Naive thymus-derived CD4-positive, alpha-beta T cell (primary cell): Measurements from ENCODE around the gene PPP2R5B. TPM values are rescaled to one million over a fixed set of nuclear protein-coding genes. Genes with fewer than 3 reads are reported as not detected.
A peak's percentile ranks its signal among the peaks of the same experiment; 100 is the strongest.

Source experiments
- ATAC-seq: fragments of 150-1000 bp; cut with Tn5 transposase; 2 replicates; pipeline ENCODE4 v1.10.0; 2021; ENCODE audit warnings: mild to moderate bottlenecking, moderate library complexity
- CTCF ChIA-PET: fragments of 350-600 bp; sonication (Branson Sonifier 250); formaldehyde crosslinking; loops from one replicate; lab custom pipeline; 2021; ENCODE audit warnings: antibody characterized with exemption; lab: Charles Lee
- POLR2A ChIA-PET: fragments of 350-600 bp; sonication (Branson Sonifier 250); formaldehyde crosslinking; loops from one replicate; lab custom pipeline; 2021; ENCODE audit warnings: antibody characterized with exemption, inconsistent platforms; lab: Charles Lee
- DNase-seq, 9 donors: peaks; one replicate each; pipeline versions ENCODE4 v3.0.0 to v3.0.0-alpha.2; 2020 to 2022; ENCODE audit warnings: mixed read lengths in 1 of 9
- H3K27ac ChIP-seq: one replicate; pipeline ENCODE4 v1.7.0; 2013; ENCODE audit warnings: mild to moderate bottlenecking, low read depth, low read length, moderate library complexity
- H3K27me3 ChIP-seq, 2 donors: one replicate each; pipeline ENCODE4 v1.7.0; 2013; ENCODE audit warnings: low read length in 2 of 2, mild to moderate bottlenecking in 2 of 2, moderate library complexity in 2 of 2; ENCODE audit not compliant: control insufficient read depth in 2 of 2, insufficient read depth in 2 of 2
- H3K36me3 ChIP-seq, 3 experiments: 1 replicate in 2 of 3; 2 replicates in 1 of 3; pipeline ENCODE4 v1.7.0; 2013; ENCODE audit warnings: low read length in 3 of 3, mild to moderate bottlenecking in 3 of 3, moderate library complexity in 1 of 3; ENCODE audit not compliant: insufficient read depth in 3 of 3, control insufficient read depth in 2 of 3
- H3K4me1 ChIP-seq, 2 donors: one replicate each; pipeline ENCODE4 v1.7.0; 2013; ENCODE audit warnings: low read length in 2 of 2, mild to moderate bottlenecking in 2 of 2, moderate library complexity in 1 of 2; ENCODE audit not compliant: control insufficient read depth in 2 of 2, insufficient read depth in 2 of 2
- H3K4me3 ChIP-seq: 2 replicates; pipeline ENCODE4 v1.7.0; 2013; ENCODE audit warnings: mild to moderate bottlenecking, low read length
- H3K9me3 ChIP-seq, 3 experiments: 1 replicate in 2 of 3; 2 replicates in 1 of 3; pipeline ENCODE4 v1.7.0; 2013; ENCODE audit warnings: low read length in 3 of 3; ENCODE audit not compliant: control insufficient read depth in 2 of 3
- H3K27ac Mint-ChIP-seq, 9 donors: one replicate each; pipeline ENCODE4 v1.8.0; 2020 to 2022; ENCODE audit warnings: mixed read lengths in 9 of 9, mild to moderate bottlenecking in 8 of 9, moderate library complexity in 5 of 9, inconsistent platforms in 2 of 9
- H3K27me3 Mint-ChIP-seq, 5 donors: one replicate each; pipeline ENCODE4 v1.8.0; 2021 to 2022; ENCODE audit warnings: mixed read lengths in 5 of 5, mild to moderate bottlenecking in 1 of 5
- H3K36me3 Mint-ChIP-seq, 5 donors: one replicate each; pipeline ENCODE4 v1.8.0; 2020 to 2022; ENCODE audit warnings: mixed read lengths in 5 of 5, mild to moderate bottlenecking in 3 of 5, inconsistent platforms in 1 of 5
- H3K4me1 Mint-ChIP-seq, 7 donors: one replicate each; pipeline ENCODE4 v1.8.0; 2020 to 2022; ENCODE audit warnings: mixed read lengths in 7 of 7, mild to moderate bottlenecking in 3 of 7, inconsistent platforms in 1 of 7
- H3K4me3 Mint-ChIP-seq, 10 donors: one replicate each; pipeline ENCODE4 v1.8.0; 2020 to 2022; ENCODE audit warnings: mild to moderate bottlenecking in 10 of 10, mixed read lengths in 10 of 10, moderate library complexity in 6 of 10, inconsistent platforms in 2 of 10
- H3K9me3 Mint-ChIP-seq, 11 donors: one replicate each; pipeline ENCODE4 v1.8.0; 2020 to 2022; ENCODE audit warnings: mixed read lengths in 11 of 11, mild to moderate bottlenecking in 4 of 11, inconsistent platforms in 1 of 11, moderate library complexity in 1 of 11
- intact Hi-C, 2 donors: fragments of 100-400 bp; cut with micrococcal nuclease; formaldehyde crosslinking; loops; one replicate each; pipeline ENCODE4 v1.15.1; 2023
- polyA plus RNA-seq, 2 donors: library from polyadenylated mRNA; unstranded; fragments of 300-500 nt; fragmentation: Illumina TruSeq; gene quantifications; one replicate each; pipeline ENCODE4 v1.2.3, GENCODE V29; 2021
- total RNA-seq, 6 experiments: library from RNA in 5 of 6; stranded (reverse) in 5 of 6; gene quantifications; 1 replicate in 5 of 6; 2 replicates in 1 of 6; pipeline ENCODE4 v1.2.3 and lab custom pipeline; 2021 to 2026

Gene PPP2R5B
- total and polyA plus RNA-seq, 7 experiments from 2014 or later, result 4.5 to 19.1 (median 13.1) TPM

GRCh38 chr11:64934682-64935358 is 10.3 kb downstream of the PPP2R5B start:
- peak; percentile 6 for ATAC-seq
- CTCF ChIA-PET, result interaction anchor here (0.7 kb wide), 1 partner anchor 12 kb away, joined by 3 read pairs; no protein-coding TSS in a partner anchor
- peaks cover 0 to 23% (median 13%) of the 10 kb centered on the region in 5 donors for H3K36me3 Mint-ChIP-seq
- H3K4me1 Mint-ChIP-seq, result no peaks in the 10 kb centered on the region
- intact Hi-C loops, result no loop called here
- no peaks in the 10 kb centered on the region for H3K9me3 ChIP-seq
- no peaks in the 10 kb centered on the region for H3K4me1 ChIP-seq
- peaks cover 0 to 3% (median 0%) of the 10 kb centered on the region in 5 donors for H3K27me3 Mint-ChIP-seq
- H3K4me3 ChIP-seq, result no peak overlapping the region
- no peak for DNase-seq
- H3K27me3 ChIP-seq, result no peaks in the 10 kb centered on the region
- peaks cover 0 to 32% (median 4%) of the 10 kb centered on the region in 3 experiments for H3K36me3 ChIP-seq
- H3K27ac Mint-ChIP-seq, result peak overlapping the region in 1 of 9 donors; percentile 45
- POLR2A ChIA-PET, result no interaction called here
- H3K9me3 Mint-ChIP-seq, result no peaks in the 10 kb centered on the region
- H3K4me3 Mint-ChIP-seq, result no peak overlapping the region
- H3K27ac ChIP-seq, result no peak overlapping the region

GRCh38 chr11:64935359-64936081 is 11.0 kb downstream of the PPP2R5B start, which contains the start of gene GPHA2:
GPHA2 (minus strand) TSS chr11:64935893; CDS start chr11:64935460, 433 bp downstream.
- no peak within 1 kb of the TSS for H3K4me3 Mint-ChIP-seq
- H3K27me3 Mint-ChIP-seq, result peaks cover 0 to 3% (median 0%) of the 10 kb centered on the region in 5 donors
- no peaks in the 10 kb centered on the region for H3K4me1 ChIP-seq
- ChIA-PET CTCF (no interaction called here), POLR2A (no interaction called here)
- no peaks in the 10 kb centered on the region for H3K9me3 Mint-ChIP-seq
- no peak within 1 kb of the TSS for H3K27ac ChIP-seq
- H3K9me3 ChIP-seq, result no peaks in the 10 kb centered on the region
- ATAC-seq (peak; percentile 14), DNase-seq (no peak)
- no peaks in the 10 kb centered on the region for H3K27me3 ChIP-seq
- no peak within 1 kb of the TSS for H3K4me3 ChIP-seq
- H3K36me3 Mint-ChIP-seq, result peaks cover 0 to 19% (median 9%) of the 10 kb centered on the region in 5 donors
- H3K36me3 ChIP-seq, result peaks cover 0 to 28% (median 4%) of the 10 kb centered on the region in 3 experiments
- H3K4me1 Mint-ChIP-seq, result no peaks in the 10 kb centered on the region
- peak within 1 kb of the TSS in 2 of 9 donors; percentile 45 to 68 for H3K27ac Mint-ChIP-seq
- intact Hi-C loops, result no loop called here

GRCh38 chr11:64936539-64936938 is 12.1 kb downstream of the PPP2R5B start:
- ATAC-seq, result no peak
- Mint-ChIP-seq H3K9me3 (no peaks in the 10 kb centered on the region), H3K36me3 (peaks cover 0 to 9% (median 7%) of the 10 kb centered on the region in 5 donors), H3K4me1 (no peaks in the 10 kb centered on the region), H3K4me3 (no peak overlapping the region), H3K27ac (no peak overlapping the region), H3K27me3 (peaks cover 0 to 4% (median 0%) of the 10 kb centered on the region in 5 donors)
- peaks cover 0 to 19% (median 4%) of the 10 kb centered on the region in 3 experiments for H3K36me3 ChIP-seq
- H3K27ac ChIP-seq, result no peak overlapping the region
- no peaks in the 10 kb centered on the region for H3K9me3 ChIP-seq
- intact Hi-C loops, result no loop called here
- H3K27me3 ChIP-seq, result no peaks in the 10 kb centered on the region
- ChIA-PET POLR2A (no interaction called here), CTCF (no interaction called here)
- no peaks in the 10 kb centered on the region for H3K4me1 ChIP-seq
- no peak overlapping the region for H3K4me3 ChIP-seq
- DNase-seq, result no peak

GRCh38 chr11:64947208-64947814 is 22.8 kb downstream of the PPP2R5B start:
- Mint-ChIP-seq H3K36me3 (no peaks in the 10 kb centered on the region), H3K4me1 (no peaks in the 10 kb centered on the region), H3K27ac (no peak overlapping the region), H3K27me3 (peaks cover 0 to 30% (median 4%) of the 10 kb centered on the region in 5 donors), H3K4me3 (no peak overlapping the region), H3K9me3 (peaks cover 0 to 1% (median 0%) of the 10 kb centered on the region in 11 donors)
- H3K4me1 ChIP-seq, result no peaks in the 10 kb centered on the region
- no peaks in the 10 kb centered on the region for H3K9me3 ChIP-seq
- H3K36me3 ChIP-seq, result no peaks in the 10 kb centered on the region
- intact Hi-C loops, result no loop called here
- H3K4me3 ChIP-seq, result no peak overlapping the region
- H3K27ac ChIP-seq, result no peak overlapping the region
- DNase-seq (no peak), ATAC-seq (no peak)
- ChIA-PET POLR2A (no interaction called here), CTCF (interaction anchor here (1.3 kb wide), 1 partner anchor 13 kb away, joined by 3 read pairs; no protein-coding TSS in a partner anchor)
- no peaks in the 10 kb centered on the region for H3K27me3 ChIP-seq

- intact Hi-C loops, result no loop called here
- CTCF ChIA-PET, result interaction anchor here (0.6 kb wide), 2 partner anchors 165 to 465 kb away, joined by 4 read pairs; no protein-coding TSS in a partner anchor
- H3K36me3 Mint-ChIP-seq, result no peaks in the 10 kb centered on the region
These were observed 27.0 kb downstream of the PPP2R5B start for GRCh38 chr11:64951529-64951928.

GRCh38 chr11:64954201-64954600 is 29.7 kb downstream of the PPP2R5B start:
- POLR2A ChIA-PET, result interaction anchor here (0.6 kb wide), 1 partner anchor 351 kb away, joined by 3 read pairs; no protein-coding TSS in a partner anchor
- no peaks in the 10 kb centered on the region for H3K36me3 Mint-ChIP-seq

More at GRCh38 chr11:64951529-64951928, 27.0 kb downstream of the PPP2R5B start:
- Mint-ChIP-seq H3K9me3 (no peaks in the 10 kb centered on the region), H3K4me1 (no peaks in the 10 kb centered on the region), H3K4me3 (no peak overlapping the region), H3K27me3 (peaks cover 0 to 25% (median 5%) of the 10 kb centered on the region in 5 donors), H3K27ac (no peak overlapping the region)
- Histone ChIP-seq H3K4me3 (no peak overlapping the region), H3K27ac (no peak overlapping the region), H3K9me3 (no peaks in the 10 kb centered on the region), H3K4me1 (no peaks in the 10 kb centered on the region), H3K27me3 (no peaks in the 10 kb centered on the region), H3K36me3 (no peaks in the 10 kb centered on the region)
- ATAC-seq (no peak), DNase-seq (no peak)
- POLR2A ChIA-PET, result interaction anchor here (0.6 to 0.7 kb wide), 2 partner anchors 255 to 810 kb away, joined by 3 to 5 read pairs; no protein-coding TSS in a partner anchor

More at GRCh38 chr11:64954201-64954600, 29.7 kb downstream of the PPP2R5B start:
- H3K36me3 ChIP-seq, result no peaks in the 10 kb centered on the region
- no peaks in the 10 kb centered on the region for H3K27me3 ChIP-seq
- H3K9me3 ChIP-seq, result no peaks in the 10 kb centered on the region
- CTCF ChIA-PET, result no interaction called here
- DNase-seq (no peak), ATAC-seq (no peak)
- intact Hi-C loops, result no loop called here
- no peak overlapping the region for H3K4me3 ChIP-seq
- Mint-ChIP-seq H3K27me3 (peaks cover 0 to 20% (median 5%) of the 10 kb centered on the region in 5 donors), H3K27ac (no peak overlapping the region), H3K4me1 (no peaks in the 10 kb centered on the region), H3K4me3 (no peak overlapping the region), H3K9me3 (no peaks in the 10 kb centered on the region)
- H3K4me1 ChIP-seq, result no peaks in the 10 kb centered on the region
- H3K27ac ChIP-seq, result no peak overlapping the region
